Measurements from ENCODE around the gene SCMH1.
A peak's percentile ranks its signal among the peaks of the same experiment; 100 is the strongest.

SCMH1 gene

GRCh38 chr1:41078616-41079015, 163.5 kb downstream of the SCMH1 start:
- no peak overlapping the region for H3K4me3 ChIP-seq (ENCODE audit: severe bottlenecking)
- no peak for TF ChIP-seq CTCF (IDR thresholded peaks at IDR 0.05; ENCODE audit: poor library complexity, severe bottlenecking)
- H3K27me3 ChIP-seq (ENCODE audit: insufficient read depth, poor library complexity, severe bottlenecking) = no peaks in the 10 kb centered on the region
- H3K9me3 ChIP-seq (ENCODE audit: severe bottlenecking) = peaks cover 3% of the 10 kb centered on the region
- no peaks in the 10 kb centered on the region for H3K36me3 ChIP-seq (ENCODE audit: low read depth)
- no peak overlapping the region for H3K27ac ChIP-seq (ENCODE audit: poor library complexity, severe bottlenecking)
- no peak for ATAC-seq (ENCODE audit: low read depth)
- DNase-seq (ENCODE audit: low spot score) = no peak
- no peaks in the 10 kb centered on the region for H3K4me1 ChIP-seq (ENCODE audit: insufficient read depth, poor library complexity, severe bottlenecking)

- no peaks in the 10 kb centered on the region for H3K27me3 ChIP-seq (ENCODE audit: insufficient read depth, poor library complexity, severe bottlenecking)
- H3K9me3 ChIP-seq (ENCODE audit: severe bottlenecking) = peaks cover 3% of the 10 kb centered on the region
- no peaks in the 10 kb centered on the region for H3K4me1 ChIP-seq (ENCODE audit: insufficient read depth, poor library complexity, severe bottlenecking)
- H3K4me3 ChIP-seq (ENCODE audit: severe bottlenecking) = no peak overlapping the region
- no peak for ATAC-seq (ENCODE audit: low read depth)
- H3K36me3 ChIP-seq (ENCODE audit: low read depth) = no peaks in the 10 kb centered on the region
- H3K27ac ChIP-seq (ENCODE audit: poor library complexity, severe bottlenecking) = no peak overlapping the region
- DNase-seq (ENCODE audit: low spot score) = no peak
- no peak for TF ChIP-seq CTCF (IDR thresholded peaks at IDR 0.05; ENCODE audit: poor library complexity, severe bottlenecking)
Measured at GRCh38 chr1:41078193-41078592, 163.9 kb downstream of the SCMH1 start.

- no peaks in the 10 kb centered on the region for H3K4me1 ChIP-seq (ENCODE audit: insufficient read depth, poor library complexity, severe bottlenecking)
- no peaks in the 10 kb centered on the region for H3K27me3 ChIP-seq (ENCODE audit: insufficient read depth, poor library complexity, severe bottlenecking)
- DNase-seq (ENCODE audit: low spot score) = no peak
Measured at GRCh38 chr1:41073971-41074370, 168.1 kb downstream of the SCMH1 start.

GRCh38 chr1:41072051-41072450, 170.1 kb downstream of the SCMH1 start:
- DNase-seq (ENCODE audit: low spot score) (no peak), ATAC-seq (ENCODE audit: low read depth) (no peak)
- no peak for TF ChIP-seq CTCF (IDR thresholded peaks at IDR 0.05; ENCODE audit: poor library complexity, severe bottlenecking)
- Histone ChIP-seq H3K36me3 (ENCODE audit: low read depth) (peaks cover 17% of the 10 kb centered on the region), H3K9me3 (ENCODE audit: severe bottlenecking) (no peaks in the 10 kb centered on the region), H3K27me3 (ENCODE audit: insufficient read depth, poor library complexity, severe bottlenecking) (no peaks in the 10 kb centered on the region), H3K4me1 (ENCODE audit: insufficient read depth, poor library complexity, severe bottlenecking) (no peaks in the 10 kb centered on the region), H3K4me3 (ENCODE audit: severe bottlenecking) (no peak overlapping the region), H3K27ac (ENCODE audit: poor library complexity, severe bottlenecking) (no peak overlapping the region)

More at GRCh38 chr1:41073971-41074370, 168.1 kb downstream of the SCMH1 start:
- H3K4me3 ChIP-seq (ENCODE audit: severe bottlenecking) = no peak overlapping the region
- no peaks in the 10 kb centered on the region for H3K9me3 ChIP-seq (ENCODE audit: severe bottlenecking)
- ATAC-seq (ENCODE audit: low read depth) = peak; percentile 63
- no peak for TF ChIP-seq CTCF (IDR thresholded peaks at IDR 0.05; ENCODE audit: poor library complexity, severe bottlenecking)
- no peak overlapping the region for H3K27ac ChIP-seq (ENCODE audit: poor library complexity, severe bottlenecking)
- peaks cover 9% of the 10 kb centered on the region for H3K36me3 ChIP-seq (ENCODE audit: low read depth)

- Histone ChIP-seq H3K9me3 (ENCODE audit: severe bottlenecking) (peaks cover 2% of the 10 kb centered on the region), H3K27ac (ENCODE audit: poor library complexity, severe bottlenecking) (no peak overlapping the region), H3K4me3 (ENCODE audit: severe bottlenecking) (no peak overlapping the region), H3K4me1 (ENCODE audit: insufficient read depth, poor library complexity, severe bottlenecking) (no peaks in the 10 kb centered on the region), H3K27me3 (ENCODE audit: insufficient read depth, poor library complexity, severe bottlenecking) (no peaks in the 10 kb centered on the region), H3K36me3 (ENCODE audit: low read depth) (0 out of 2 replicates have a peak, but pooled peaks cover 6% of the 10 kb centered on the region)
- no peak for TF ChIP-seq CTCF (IDR thresholded peaks at IDR 0.05; ENCODE audit: poor library complexity, severe bottlenecking)
- ATAC-seq (ENCODE audit: low read depth) (no peak), DNase-seq (ENCODE audit: low spot score) (no peak)
Measured at GRCh38 chr1:41056907-41057306, 185.2 kb downstream of the SCMH1 start.

Measured in RWPE2 (cell line).